GM21526 (cell line): ENCODE data around the gene SCAMP1.

Source experiments
- ATAC-seq: cut with Tn5 transposase; IDR thresholded peaks from one replicate; pipeline ENCODE4 v1.9.1; 2021; ENCODE audit warnings: moderate library complexity; ENCODE audit not compliant: unreplicated experiment, low FRiP score

The SCAMP1 gene

GRCh38 chr5:78509884-78510769 is 149.7 kb downstream of the SCAMP1 start:
- ATAC-seq: peak; percentile 83

- no peak for ATAC-seq
Measured at GRCh38 chr5:78511121-78511906, 150.9 kb downstream of the SCAMP1 start.

- ATAC-seq: no peak
Measured at GRCh38 chr5:78512435-78512834, 152.0 kb downstream of the SCAMP1 start.

GRCh38 chr5:78513441-78513840 is 153.0 kb downstream of the SCAMP1 start:
- ATAC-seq: no peak

GRCh38 chr5:78514427-78515330 is 154.3 kb downstream of the SCAMP1 start:
- no peak for ATAC-seq

GRCh38 chr5:78515670-78516069 is 155.3 kb downstream of the SCAMP1 start:
- ATAC-seq: no peak

- no peak for ATAC-seq
Measured at GRCh38 chr5:78518365-78519197, 158.2 kb downstream of the SCAMP1 start.

- ATAC-seq: no peak
Measured at GRCh38 chr5:78519198-78519941, 159.0 kb downstream of the SCAMP1 start.

GRCh38 chr5:78521455-78521854 is 161.0 kb downstream of the SCAMP1 start:
- ATAC-seq: no peak

GRCh38 chr5:78522476-78523260 is 162.3 kb downstream of the SCAMP1 start:
- no peak for ATAC-seq

- no peak for ATAC-seq
Measured at GRCh38 chr5:78523314-78524193, 163.1 kb downstream of the SCAMP1 start.

- no peak for ATAC-seq
Measured at GRCh38 chr5:78526049-78526525, 165.7 kb downstream of the SCAMP1 start.

- ATAC-seq: no peak
Measured at GRCh38 chr5:78527054-78527859, 166.8 kb downstream of the SCAMP1 start.

- no peak for ATAC-seq
Measured at GRCh38 chr5:78527925-78528324, 167.5 kb downstream of the SCAMP1 start.
